GM23338 (cell line): ENCODE measurements around the gene RCBTB1. TPM values are rescaled to one million over a fixed set of nuclear protein-coding genes. Genes with fewer than 3 reads are reported as not detected.

Experiments
- ATAC-seq: fragments of 200-7000 bp; cut with Tn5 transposase; 3 replicates; pipeline ENCODE4 v1.9.1; 2020
- DNase-seq: peaks from one replicate; pipeline ENCODE4 v3.0.0-alpha.2; 2015; ENCODE audit warnings: low spot score
- H2AFZ ChIP-seq: fragments of 200-600 bp; sonication (generic); 2 replicates; pipeline ENCODE4 v1.8.0; 2016; ENCODE audit warnings: antibody characterized with exemption, mild to moderate bottlenecking, moderate library complexity
- H3F3A ChIP-seq: fragments of 200-600 bp; sonication (generic); replicated peaks from 2 replicates; pipeline ENCODE4 v1.8.0; 2017; ENCODE audit warnings: antibody characterized with exemption, mixed run types, low read depth
- H3K27ac ChIP-seq: fragments of 200-600 bp; sonication (generic); 2 replicates; pipeline ENCODE4 v1.6.1; 2016; ENCODE audit warnings: low read depth
- H3K27me3 ChIP-seq: fragments of 200-600 bp; sonication (generic); 2 replicates; pipeline ENCODE4 v1.8.0; 2016; ENCODE audit warnings: mild to moderate bottlenecking, mixed run types, moderate library complexity; ENCODE audit not compliant: insufficient read depth
- H3K36me3 ChIP-seq: fragments of 200-600 bp; sonication (generic); 2 replicates; pipeline ENCODE4 v1.8.0; 2016; ENCODE audit warnings: mild to moderate bottlenecking; ENCODE audit not compliant: insufficient read depth
- H3K4me1 ChIP-seq: fragments of 200-600 bp; sonication (generic); 2 replicates; pipeline ENCODE4 v1.8.0; 2016; ENCODE audit warnings: mild to moderate bottlenecking, moderate library complexity; ENCODE audit not compliant: insufficient read depth
- H3K4me2 ChIP-seq: fragments of 200-600 bp; sonication (generic); 2 replicates; pipeline ENCODE4 v1.7.1; 2017; ENCODE audit warnings: mixed run types
- H3K4me3 ChIP-seq: fragments of 200-600 bp; sonication (generic); 2 replicates; pipeline ENCODE4 v1.6.1; 2016; ENCODE audit warnings: mixed run types
- H3K79me2 ChIP-seq: fragments of 200-600 bp; sonication (generic); replicated peaks from 2 replicates; pipeline ENCODE4 v1.8.0; 2017; ENCODE audit warnings: mild to moderate bottlenecking; ENCODE audit not compliant: insufficient read depth
- H3K9me2 ChIP-seq: fragments of 200-600 bp; sonication (generic); 2 replicates; pipeline ENCODE4 v1.8.0; 2017; ENCODE audit not compliant: insufficient read depth
- H4K20me1 ChIP-seq: fragments of 200-600 bp; sonication (generic); replicated peaks from 2 replicates; pipeline ENCODE4 v1.8.0; 2017; ENCODE audit warnings: mild to moderate bottlenecking; ENCODE audit not compliant: insufficient read depth
- H3K27ac Mint-ChIP-seq: 2 replicates; pipeline ENCODE4 v1.8.0; 2020; ENCODE audit warnings: inconsistent platforms, mild to moderate bottlenecking, moderate library complexity, mixed read lengths
- H3K27me3 Mint-ChIP-seq: 3 replicates; pipeline ENCODE4 v1.8.0; 2022; ENCODE audit warnings: low read depth, mild to moderate bottlenecking, moderate library complexity, mixed read lengths, inconsistent platforms; ENCODE audit not compliant: insufficient read depth, poor library complexity
- H3K36me3 Mint-ChIP-seq: 3 replicates; pipeline ENCODE4 v1.8.0; 2021; ENCODE audit warnings: low read depth, mild to moderate bottlenecking, inconsistent platforms, moderate library complexity, mixed read lengths
- H3K4me1 Mint-ChIP-seq: 3 replicates; pipeline ENCODE4 v1.8.0; 2020; ENCODE audit warnings: mild to moderate bottlenecking, inconsistent platforms, mixed read lengths
- H3K4me3 Mint-ChIP-seq: 3 replicates; pipeline ENCODE4 v1.8.0; 2021; ENCODE audit warnings: moderate library complexity, mild to moderate bottlenecking, inconsistent platforms, mixed read lengths
- H3K9me3 Mint-ChIP-seq: 3 replicates; pipeline ENCODE4 v1.8.0; 2020; ENCODE audit warnings: moderate library complexity, mild to moderate bottlenecking, inconsistent platforms, mixed read lengths
- CREB1 ChIP-seq: fragments of 250-450 bp; sonication (Bioruptor Pico); IDR thresholded peaks from 2 replicates; pipeline ENCODE4 v1.5.0; 2020; ENCODE audit warnings: low read depth, mild to moderate bottlenecking, moderate library complexity
- EZH2 ChIP-seq: fragments of 200-600 bp; sonication (generic); IDR thresholded peaks from one replicate; pipeline ENCODE4 v1.8.0; 2017; ENCODE audit warnings: antibody characterized with exemption, mild to moderate bottlenecking, low read depth; ENCODE audit not compliant: unreplicated experiment
- EZH2phosphoT487 ChIP-seq: fragments of 200-600 bp; sonication (generic); IDR thresholded peaks from one replicate; pipeline ENCODE4 v1.8.1; 2018; ENCODE audit warnings: antibody characterized with exemption; ENCODE audit not compliant: unreplicated experiment
- JUNB ChIP-seq: IDR thresholded peaks from one replicate; pipeline ENCODE4 v1.6.1; 2016; ENCODE audit warnings: antibody characterized with exemption; ENCODE audit not compliant: unreplicated experiment
- POLR2AphosphoS5 ChIP-seq: IDR thresholded peaks from 2 replicates; pipeline ENCODE4 v1.6.1; 2016; ENCODE audit warnings: antibody characterized with exemption, low read depth
- STAT1 ChIP-seq: IDR thresholded peaks from one replicate; pipeline ENCODE4 v1.6.1; 2016; ENCODE audit warnings: antibody characterized with exemption; ENCODE audit not compliant: unreplicated experiment
- ZNF331 ChIP-seq: fragments of 250-450 bp; sonication (Bioruptor Pico); IDR thresholded peaks from 2 replicates; pipeline ENCODE4 v1.5.0; 2020; ENCODE audit warnings: low read depth, mild to moderate bottlenecking, moderate library complexity
- polyA plus RNA-seq: library from polyadenylated mRNA; unstranded; fragments of >200 nt; fragmentation: Nextera tagmentation; extraction: Ambion mirVana; gene quantifications from 2 replicates; pipeline ENCODE4 v1.2.1, GENCODE V29; 2016
- total RNA-seq: library from RNA; depleted of rRNA; stranded (reverse); fragments of >200 nt; shearing (Covaris generic); gene quantifications from 2 replicates; pipeline ENCODE4 v1.2.3, GENCODE V29; 2014
- TF ChIP-seq, protein P1 (sequence below), 2 experiments: fragments of 200-600 bp in 1 of 2; sonication (generic) in 1 of 2; conservative IDR thresholded peaks; 2 replicates each; pipeline versions ENCODE4 v1.5.1 to v1.6.1; 2016 to 2017; ENCODE audit warnings: antibody characterized with exemption in 2 of 2, low read depth in 2 of 2, mild to moderate bottlenecking in 2 of 2, moderate library complexity in 1 of 2
- TF ChIP-seq, protein P2 (sequence below): fragments of 250-450 bp; sonication (Bioruptor Pico); IDR thresholded peaks from 2 replicates; pipeline ENCODE4 v1.5.0; 2020; ENCODE audit warnings: mild to moderate bottlenecking, moderate library complexity
- TF ChIP-seq, protein P3 (sequence below): IDR thresholded peaks from 2 replicates; pipeline ENCODE4 v1.6.1; 2016; ENCODE audit warnings: antibody characterized with exemption

The RCBTB1 gene
- total and polyA plus RNA-seq, 2 experiments from 2014 or later = 10.8 to 33.5 TPM

DNA sequence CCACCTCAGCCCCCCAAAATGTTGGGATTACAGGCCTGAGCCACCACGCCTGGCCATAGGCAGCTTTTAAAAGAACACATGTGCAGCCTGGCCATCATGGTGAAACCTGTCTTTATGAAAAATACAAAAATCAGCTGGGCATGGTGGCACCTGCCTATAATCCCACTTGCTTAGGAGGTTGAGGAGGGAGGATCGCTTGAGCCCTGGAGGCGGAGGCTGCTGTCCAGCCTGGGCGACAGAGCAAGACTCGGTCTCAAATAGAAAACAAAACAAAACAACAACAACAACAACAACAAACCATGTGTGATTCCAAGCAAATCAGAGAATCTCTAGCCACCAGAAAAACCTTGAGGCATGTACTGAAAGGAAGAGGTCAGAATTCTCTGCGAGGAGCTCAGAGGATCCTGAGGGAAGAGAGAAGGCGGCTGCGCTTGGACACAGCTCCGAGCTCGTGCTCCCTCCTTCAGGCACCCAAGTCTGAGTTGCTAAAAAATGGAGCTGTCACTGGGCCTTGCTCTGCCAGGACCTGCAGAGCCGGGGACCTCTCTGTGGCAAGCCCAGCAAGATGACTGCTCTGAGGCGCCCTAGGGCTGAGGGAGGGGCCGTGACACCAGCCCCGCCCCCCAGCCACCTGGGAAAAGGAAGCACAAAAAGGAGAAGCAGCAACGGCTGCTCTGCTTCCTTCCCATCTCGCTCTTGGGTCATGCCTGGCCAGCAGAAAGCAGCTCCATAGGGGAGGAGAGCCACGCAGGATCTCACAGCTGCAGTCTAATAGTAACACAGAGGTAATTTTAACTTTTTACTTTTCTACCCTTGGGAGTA is 42.7 kb upstream of the RCBTB1 start, which contains the start of gene ARL11 (continued):
- TF ChIP-seq, protein P1, sequence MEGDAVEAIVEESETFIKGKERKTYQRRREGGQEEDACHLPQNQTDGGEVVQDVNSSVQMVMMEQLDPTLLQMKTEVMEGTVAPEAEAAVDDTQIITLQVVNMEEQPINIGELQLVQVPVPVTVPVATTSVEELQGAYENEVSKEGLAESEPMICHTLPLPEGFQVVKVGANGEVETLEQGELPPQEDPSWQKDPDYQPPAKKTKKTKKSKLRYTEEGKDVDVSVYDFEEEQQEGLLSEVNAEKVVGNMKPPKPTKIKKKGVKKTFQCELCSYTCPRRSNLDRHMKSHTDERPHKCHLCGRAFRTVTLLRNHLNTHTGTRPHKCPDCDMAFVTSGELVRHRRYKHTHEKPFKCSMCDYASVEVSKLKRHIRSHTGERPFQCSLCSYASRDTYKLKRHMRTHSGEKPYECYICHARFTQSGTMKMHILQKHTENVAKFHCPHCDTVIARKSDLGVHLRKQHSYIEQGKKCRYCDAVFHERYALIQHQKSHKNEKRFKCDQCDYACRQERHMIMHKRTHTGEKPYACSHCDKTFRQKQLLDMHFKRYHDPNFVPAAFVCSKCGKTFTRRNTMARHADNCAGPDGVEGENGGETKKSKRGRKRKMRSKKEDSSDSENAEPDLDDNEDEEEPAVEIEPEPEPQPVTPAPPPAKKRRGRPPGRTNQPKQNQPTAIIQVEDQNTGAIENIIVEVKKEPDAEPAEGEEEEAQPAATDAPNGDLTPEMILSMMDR (conservative IDR thresholded peaks at IDR 0.05; ENCODE audit: low read depth in 2 of 2) = no peak
- no peak for TF ChIP-seq EZH2
- TF ChIP-seq, protein P2, sequence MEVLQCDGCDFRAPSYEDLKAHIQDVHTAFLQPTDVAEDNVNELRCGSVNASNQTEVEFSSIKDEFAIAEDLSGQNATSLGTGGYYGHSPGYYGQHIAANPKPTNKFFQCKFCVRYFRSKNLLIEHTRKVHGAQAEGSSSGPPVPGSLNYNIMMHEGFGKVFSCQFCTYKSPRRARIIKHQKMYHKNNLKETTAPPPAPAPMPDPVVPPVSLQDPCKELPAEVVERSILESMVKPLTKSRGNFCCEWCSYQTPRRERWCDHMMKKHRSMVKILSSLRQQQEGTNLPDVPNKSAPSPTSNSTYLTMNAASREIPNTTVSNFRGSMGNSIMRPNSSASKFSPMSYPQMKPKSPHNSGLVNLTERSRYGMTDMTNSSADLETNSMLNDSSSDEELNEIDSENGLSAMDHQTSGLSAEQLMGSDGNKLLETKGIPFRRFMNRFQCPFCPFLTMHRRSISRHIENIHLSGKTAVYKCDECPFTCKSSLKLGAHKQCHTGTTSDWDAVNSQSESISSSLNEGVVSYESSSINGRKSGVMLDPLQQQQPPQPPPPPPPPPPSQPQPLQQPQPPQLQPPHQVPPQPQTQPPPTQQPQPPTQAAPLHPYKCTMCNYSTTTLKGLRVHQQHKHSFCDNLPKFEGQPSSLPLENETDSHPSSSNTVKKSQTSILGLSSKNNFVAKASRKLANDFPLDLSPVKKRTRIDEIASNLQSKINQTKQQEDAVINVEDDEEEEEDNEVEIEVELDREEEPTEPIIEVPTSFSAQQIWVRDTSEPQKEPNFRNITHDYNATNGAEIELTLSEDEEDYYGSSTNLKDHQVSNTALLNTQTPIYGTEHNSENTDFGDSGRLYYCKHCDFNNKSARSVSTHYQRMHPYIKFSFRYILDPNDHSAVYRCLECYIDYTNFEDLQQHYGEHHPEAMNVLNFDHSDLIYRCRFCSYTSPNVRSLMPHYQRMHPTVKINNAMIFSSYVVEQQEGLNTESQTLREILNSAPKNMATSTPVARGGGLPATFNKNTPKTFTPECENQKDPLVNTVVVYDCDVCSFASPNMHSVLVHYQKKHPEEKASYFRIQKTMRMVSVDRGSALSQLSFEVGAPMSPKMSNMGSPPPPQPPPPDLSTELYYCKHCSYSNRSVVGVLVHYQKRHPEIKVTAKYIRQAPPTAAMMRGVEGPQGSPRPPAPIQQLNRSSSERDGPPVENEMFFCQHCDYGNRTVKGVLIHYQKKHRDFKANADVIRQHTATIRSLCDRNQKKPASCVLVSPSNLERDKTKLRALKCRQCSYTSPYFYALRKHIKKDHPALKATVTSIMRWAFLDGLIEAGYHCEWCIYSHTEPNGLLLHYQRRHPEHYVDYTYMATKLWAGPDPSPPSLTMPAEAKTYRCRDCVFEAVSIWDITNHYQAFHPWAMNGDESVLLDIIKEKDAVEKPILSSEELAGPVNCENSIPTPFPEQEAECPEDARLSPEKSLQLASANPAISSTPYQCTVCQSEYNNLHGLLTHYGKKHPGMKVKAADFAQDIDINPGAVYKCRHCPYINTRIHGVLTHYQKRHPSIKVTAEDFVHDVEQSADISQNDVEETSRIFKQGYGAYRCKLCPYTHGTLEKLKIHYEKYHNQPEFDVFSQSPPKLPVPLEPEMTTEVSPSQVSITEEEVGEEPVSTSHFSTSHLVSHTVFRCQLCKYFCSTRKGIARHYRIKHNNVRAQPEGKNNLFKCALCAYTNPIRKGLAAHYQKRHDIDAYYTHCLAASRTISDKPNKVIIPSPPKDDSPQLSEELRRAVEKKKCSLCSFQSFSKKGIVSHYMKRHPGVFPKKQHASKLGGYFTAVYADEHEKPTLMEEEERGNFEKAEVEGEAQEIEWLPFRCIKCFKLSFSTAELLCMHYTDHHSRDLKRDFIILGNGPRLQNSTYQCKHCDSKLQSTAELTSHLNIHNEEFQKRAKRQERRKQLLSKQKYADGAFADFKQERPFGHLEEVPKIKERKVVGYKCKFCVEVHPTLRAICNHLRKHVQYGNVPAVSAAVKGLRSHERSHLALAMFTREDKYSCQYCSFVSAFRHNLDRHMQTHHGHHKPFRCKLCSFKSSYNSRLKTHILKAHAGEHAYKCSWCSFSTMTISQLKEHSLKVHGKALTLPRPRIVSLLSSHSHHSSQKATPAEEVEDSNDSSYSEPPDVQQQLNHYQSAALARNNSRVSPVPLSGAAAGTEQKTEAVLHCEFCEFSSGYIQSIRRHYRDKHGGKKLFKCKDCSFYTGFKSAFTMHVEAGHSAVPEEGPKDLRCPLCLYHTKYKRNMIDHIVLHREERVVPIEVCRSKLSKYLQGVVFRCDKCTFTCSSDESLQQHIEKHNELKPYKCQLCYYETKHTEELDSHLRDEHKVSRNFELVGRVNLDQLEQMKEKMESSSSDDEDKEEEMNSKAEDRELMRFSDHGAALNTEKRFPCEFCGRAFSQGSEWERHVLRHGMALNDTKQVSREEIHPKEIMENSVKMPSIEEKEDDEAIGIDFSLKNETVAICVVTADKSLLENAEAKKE = no peak

DNA sequence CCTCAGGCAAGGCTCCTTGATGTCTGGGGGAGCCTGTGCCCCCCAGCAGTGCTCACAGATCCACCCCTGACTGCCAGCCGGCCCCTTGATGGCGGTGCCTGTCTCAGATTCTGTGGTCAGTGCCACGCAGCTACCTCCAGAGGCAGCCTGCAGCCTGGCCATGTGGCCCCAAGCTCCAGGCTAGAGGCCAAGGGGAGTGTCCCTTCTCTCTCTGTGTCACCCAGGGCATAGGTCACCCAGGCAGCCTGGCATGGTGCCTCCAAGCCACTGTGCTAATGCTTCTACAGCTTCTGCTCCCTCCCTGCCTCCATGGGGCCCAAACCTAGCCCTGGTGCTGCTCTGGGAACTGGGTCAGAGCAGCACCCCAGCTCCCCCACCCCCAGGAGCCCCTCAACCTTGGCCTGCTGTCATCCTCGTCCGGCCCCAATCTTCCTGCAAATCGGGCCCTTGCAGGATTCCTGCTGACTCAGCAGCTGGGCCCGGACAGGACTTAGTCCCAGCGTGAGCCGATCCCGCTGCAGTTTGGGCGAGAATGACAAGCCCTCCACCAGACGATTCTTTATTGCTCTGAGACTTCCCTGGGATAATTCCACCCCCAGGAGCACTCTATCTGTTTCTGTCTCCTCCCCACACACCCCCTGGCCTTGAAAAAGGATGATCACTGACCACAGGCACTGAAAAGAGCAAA is 40.2 kb upstream of the RCBTB1 start:
- no peaks in the 10 kb centered on the region for H3K9me3 Mint-ChIP-seq
- H3K27ac ChIP-seq = no peak overlapping the region
- no peak for ATAC-seq
- no peaks in the 10 kb centered on the region for H3F3A ChIP-seq
- no peak overlapping the region for H3K4me3 Mint-ChIP-seq
- H3K36me3 ChIP-seq = no peaks in the 10 kb centered on the region
- no peak overlapping the region for H3K4me3 ChIP-seq
- H2AFZ ChIP-seq = peak overlapping the region; percentile 86
- H3K79me2 ChIP-seq = no peaks in the 10 kb centered on the region
- no peaks in the 10 kb centered on the region for H4K20me1 ChIP-seq
- H3K4me1 Mint-ChIP-seq = peaks cover 6% of the 10 kb centered on the region; the same call in 2 of the 3 replicates
- H3K27me3 ChIP-seq = no peaks in the 10 kb centered on the region
- peak overlapping the region; percentile 0 for H3K27ac Mint-ChIP-seq
- TF ChIP-seq JUNB = no peak
- TF ChIP-seq POLR2AphosphoS5 = no peak
- TF ChIP-seq EZH2phosphoT487 = no peak
- TF ChIP-seq CREB1 (CRISPR knock-in tag) = no peak
- TF ChIP-seq, protein P3, sequence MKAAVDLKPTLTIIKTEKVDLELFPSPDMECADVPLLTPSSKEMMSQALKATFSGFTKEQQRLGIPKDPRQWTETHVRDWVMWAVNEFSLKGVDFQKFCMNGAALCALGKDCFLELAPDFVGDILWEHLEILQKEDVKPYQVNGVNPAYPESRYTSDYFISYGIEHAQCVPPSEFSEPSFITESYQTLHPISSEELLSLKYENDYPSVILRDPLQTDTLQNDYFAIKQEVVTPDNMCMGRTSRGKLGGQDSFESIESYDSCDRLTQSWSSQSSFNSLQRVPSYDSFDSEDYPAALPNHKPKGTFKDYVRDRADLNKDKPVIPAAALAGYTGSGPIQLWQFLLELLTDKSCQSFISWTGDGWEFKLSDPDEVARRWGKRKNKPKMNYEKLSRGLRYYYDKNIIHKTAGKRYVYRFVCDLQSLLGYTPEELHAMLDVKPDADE = no peak
- TF ChIP-seq STAT1 = no peak
- TF ChIP-seq, protein P1 (conservative IDR thresholded peaks at IDR 0.05; ENCODE audit: low read depth in 2 of 2) = no peak
- no peak for TF ChIP-seq ZNF331 (CRISPR knock-in tag)
- peaks cover 7% of the 10 kb centered on the region for H3K27me3 Mint-ChIP-seq
- H3K4me2 ChIP-seq = no peak overlapping the region
- no peak for DNase-seq
- no peaks in the 10 kb centered on the region for H3K36me3 Mint-ChIP-seq
- peaks cover 5% of the 10 kb centered on the region; the same call in 1 of the 2 replicates for H3K9me2 ChIP-seq
- H3K4me1 ChIP-seq = no peaks in the 10 kb centered on the region; the same call in 1 of the 2 replicates
